Stimulated activated CD8-positive, alpha-beta memory T cell treated with anti-CD3 and anti-CD28 coated beads, Interleukin-2, amount 100 ng/mL, for 48 hours (primary cell): ENCODE results near the gene FGFBP3.
A peak's percentile ranks its signal among the peaks of the same experiment; 100 is the strongest.
"Not testable (repeated sequence)": the region's sequence is repeated elsewhere in the genome, so short reads cannot be mapped to it uniquely, and the experiment has no call there.

ENCODE experiments used
- DNase-seq, 2 donors: peaks; one replicate each; pipeline ENCODE4 v3.0.0-alpha.2; 2020; ENCODE audit warnings: low read depth in 2 of 2

The FGFBP3 gene

DNA sequence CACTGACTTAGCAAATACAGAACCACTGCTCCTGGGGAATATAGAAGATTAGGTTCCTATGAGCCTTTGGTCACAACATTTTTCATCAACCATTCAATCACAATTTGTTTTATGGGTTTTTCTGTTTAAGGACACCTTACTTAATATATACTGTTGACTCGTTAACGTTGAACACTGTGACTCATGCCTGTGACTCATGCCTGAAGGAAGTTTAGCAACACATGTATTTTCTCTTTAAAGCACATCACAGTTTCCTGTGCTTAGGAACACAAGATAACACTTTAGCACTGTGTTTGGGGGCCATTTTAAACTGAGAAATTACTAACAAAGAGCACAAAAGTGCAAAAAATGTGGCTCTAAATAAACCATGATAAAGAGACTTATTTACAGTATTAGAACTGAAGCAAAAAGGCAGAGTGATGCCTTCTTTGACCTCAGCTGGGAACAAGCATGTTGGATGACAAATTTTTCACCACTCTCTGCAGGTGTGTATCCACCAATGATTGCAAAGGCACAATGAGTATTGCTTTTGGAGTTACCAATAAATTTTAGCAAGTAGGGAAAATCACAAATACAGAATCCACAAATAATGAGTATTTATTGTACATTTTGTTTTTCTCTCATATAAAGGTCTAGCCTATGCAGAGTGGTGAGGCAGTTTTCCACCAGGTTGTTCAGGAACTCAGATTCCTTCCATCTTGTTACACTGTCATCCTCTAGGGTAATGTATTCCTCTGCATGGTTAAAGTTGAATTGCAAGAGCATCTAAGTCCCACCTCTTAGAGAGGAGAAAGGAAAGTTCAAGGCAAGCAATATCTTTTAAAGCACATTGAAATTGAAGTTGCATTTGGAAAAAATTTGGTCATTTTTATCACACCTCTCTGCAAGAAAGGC lies 7.3 kb downstream of the FGFBP3 start:
- peak in 1 of 2 donors; percentile 32 for DNase-seq

- no peak for DNase-seq
These were observed 11.9 kb downstream of the FGFBP3 start for GRCh38 chr10:91897421-91897820.

DNA sequence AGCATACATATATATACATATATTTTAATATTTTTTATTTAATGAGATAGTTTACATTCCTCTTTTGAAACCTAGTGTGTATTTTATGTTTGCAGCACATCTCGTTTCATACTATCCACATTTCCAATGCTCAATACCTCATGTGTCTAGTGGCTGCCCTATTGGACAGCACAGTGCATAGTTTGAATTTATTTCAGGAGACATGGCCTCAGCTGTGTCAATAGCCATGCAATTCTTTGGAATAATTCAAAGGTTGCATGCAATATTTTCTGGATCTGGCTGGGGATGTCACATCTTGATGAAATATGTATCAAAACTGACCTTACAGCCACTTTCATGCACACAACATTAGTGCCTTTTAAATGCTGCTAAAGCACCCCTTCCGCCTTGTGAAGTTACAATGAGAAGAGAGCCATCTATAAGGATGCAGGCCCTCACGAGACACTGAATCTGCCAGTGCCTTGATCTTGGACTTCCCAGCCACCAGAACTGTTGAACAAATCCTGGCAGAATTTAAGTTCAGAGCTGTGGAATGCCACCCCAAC lies 13.0 kb downstream of the FGFBP3 start:
- no peak for DNase-seq

DNA sequence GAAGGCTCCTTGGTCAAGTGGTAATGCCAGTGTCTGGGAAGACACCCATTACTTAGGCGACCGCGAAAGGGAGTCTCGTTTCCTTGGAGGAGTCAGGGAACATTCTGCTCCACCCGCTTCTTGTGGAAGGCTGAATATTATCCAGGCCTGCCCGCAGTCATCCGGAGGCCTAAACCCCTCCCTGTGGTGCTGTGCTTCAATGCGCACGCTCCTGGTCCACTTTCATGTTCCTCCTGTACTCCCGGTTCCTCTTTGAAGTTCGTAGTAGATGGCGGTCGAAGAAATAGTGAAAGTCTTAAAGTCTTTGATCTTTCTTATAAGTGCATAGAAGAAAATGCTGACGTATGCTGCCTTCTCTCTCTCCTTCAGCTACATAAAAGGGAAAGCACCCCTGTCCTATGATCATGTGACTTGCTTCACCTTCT lies 15.0 kb downstream of the FGFBP3 start:
- not testable (repeated sequence) for DNase-seq

- no peak for DNase-seq
These were observed 16.2 kb downstream of the FGFBP3 start for GRCh38 chr10:91893051-91893450.

DNA sequence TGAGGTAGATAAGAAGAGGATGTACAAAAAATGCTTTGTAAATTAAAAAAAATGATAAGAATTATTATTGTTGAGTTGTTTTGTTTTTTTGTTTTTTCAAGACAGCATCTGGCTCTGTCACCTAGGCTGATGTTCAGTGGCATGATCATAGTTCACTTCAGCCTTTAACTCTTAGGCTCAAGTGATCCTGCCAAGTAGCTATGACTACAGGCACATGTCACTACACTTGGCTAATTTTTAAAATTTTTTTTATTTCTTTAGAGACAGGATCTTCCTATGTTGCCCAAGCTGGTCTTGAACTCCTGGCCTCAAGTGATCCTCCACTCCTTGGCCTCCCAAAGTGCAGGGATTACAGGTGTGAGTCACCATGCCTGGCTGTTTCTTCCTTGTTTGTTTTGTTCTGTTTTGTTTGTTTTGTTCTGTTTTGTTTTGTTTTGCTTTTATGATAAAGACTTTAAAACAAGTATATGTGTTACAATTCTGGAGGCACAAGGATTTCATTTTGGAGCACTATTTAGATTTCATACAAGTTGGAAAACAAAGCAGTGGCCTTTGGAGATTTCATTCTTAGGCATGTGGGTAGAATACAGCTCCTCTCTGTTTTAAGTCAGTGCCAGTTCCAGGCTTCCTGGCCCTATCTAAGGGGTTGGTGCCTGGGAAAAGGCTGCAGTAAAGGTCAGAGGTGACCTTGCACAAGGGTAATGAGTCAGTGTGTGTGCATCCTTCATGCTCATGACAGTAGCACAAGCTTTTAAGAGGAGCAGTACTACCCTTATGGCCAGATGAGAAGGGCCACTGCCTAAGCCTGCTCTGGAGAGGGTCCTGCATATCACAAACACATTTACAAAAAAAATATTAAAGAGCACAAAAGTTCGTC lies 17.9 kb downstream of the FGFBP3 start:
- DNase-seq: no peak

GRCh38 chr10:91887272-91888076 lies 21.8 kb downstream of the FGFBP3 start:
- DNase-seq: no peak

DNA sequence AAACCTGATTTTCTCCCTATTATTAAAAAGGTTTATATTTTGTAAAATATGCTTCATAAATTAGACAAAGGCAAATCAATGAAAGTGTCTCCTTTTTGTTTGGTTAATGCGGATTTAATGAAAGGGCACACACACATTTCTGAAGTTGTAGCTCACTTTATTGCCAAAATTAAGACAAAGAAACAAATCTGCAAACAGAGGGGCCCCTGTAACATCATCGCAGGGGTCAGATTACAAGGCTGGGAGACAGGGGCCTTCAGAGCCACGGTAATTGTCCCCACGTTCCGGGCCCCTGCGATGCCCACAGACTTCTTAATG lies 22.4 kb downstream of the FGFBP3 start:
- DNase-seq: no peak

DNA sequence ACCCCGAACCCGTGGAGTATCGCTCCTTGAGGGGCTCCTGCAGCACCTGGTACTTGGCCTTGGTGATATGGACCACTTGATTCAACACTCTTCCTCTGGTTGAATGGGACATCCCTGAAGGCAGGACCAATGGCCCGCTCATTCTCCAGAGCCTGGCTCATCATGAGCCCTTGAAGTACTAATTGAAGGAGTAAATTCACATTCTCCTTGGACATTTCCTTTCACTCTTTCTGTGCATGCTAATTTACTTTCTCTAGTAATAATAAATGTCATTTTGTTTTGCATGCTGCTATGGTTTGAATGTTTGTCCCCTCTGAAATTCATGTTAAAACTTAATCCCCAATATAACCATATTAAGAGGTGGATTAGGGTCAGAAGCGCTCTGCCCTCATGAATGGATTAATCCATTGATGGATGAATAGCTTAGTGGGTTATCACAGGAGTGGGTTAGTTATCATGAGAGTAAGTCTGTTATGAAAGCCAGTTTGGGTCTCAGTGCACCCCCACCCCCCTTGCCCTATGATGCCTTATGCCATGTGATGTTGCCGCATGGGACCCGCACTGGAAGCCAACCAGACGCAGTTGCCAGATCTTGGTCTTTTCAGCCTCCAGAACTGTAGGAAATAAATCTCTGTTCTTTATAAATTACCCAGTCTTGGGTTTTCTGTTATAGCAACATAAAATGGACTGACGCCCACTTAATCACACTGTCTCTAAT lies 23.8 kb downstream of the FGFBP3 start:
- DNase-seq: no peak

- DNase-seq: no peak
These were observed 24.8 kb downstream of the FGFBP3 start for GRCh38 chr10:91884536-91884935.

DNA sequence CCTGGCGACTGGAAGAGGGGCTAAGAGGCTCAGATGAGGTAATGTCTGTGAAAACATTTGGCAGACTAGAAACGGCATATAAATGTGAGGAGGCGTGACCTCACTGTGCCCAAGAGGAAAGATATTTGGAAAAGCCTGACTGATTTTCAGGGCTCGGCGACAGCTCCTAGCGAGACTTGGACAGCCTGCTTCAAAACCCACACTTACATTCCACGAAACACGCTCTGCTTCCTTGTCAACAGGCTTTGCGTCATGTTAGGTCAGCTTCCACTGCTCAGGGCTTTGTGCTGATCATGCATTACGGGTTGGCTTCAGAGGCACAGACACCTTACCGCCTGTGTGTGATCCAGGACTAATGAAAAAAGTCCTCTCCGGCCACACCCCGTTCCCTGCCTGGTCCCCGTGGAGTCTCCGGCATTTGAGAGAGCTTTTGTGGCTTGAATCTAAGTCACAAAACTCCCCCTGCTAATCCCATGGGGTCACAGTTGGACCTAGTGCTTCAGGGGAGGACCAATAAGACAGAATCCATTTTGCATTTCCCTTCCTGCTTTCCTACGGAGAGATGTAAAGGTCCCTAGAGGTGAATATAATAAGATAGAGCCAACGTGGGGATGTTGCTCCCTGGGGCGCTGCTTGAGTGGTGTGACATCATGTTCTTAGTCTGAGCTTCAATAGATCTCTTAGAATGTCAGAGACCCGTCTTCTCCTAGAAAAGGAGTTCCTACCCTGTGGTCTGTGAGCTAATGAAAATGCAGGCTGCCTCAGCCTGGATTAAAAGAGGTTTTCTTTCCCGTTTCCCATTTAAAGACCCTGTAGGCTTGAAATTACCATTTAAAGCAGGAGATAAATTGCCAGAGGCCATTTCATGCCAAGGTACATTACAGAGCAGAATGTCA lies 25.5 kb downstream of the FGFBP3 start:
- DNase-seq: no peak

GRCh38 chr10:91880310-91880709 lies 29.0 kb downstream of the FGFBP3 start:
- DNase-seq: no peak

DNA sequence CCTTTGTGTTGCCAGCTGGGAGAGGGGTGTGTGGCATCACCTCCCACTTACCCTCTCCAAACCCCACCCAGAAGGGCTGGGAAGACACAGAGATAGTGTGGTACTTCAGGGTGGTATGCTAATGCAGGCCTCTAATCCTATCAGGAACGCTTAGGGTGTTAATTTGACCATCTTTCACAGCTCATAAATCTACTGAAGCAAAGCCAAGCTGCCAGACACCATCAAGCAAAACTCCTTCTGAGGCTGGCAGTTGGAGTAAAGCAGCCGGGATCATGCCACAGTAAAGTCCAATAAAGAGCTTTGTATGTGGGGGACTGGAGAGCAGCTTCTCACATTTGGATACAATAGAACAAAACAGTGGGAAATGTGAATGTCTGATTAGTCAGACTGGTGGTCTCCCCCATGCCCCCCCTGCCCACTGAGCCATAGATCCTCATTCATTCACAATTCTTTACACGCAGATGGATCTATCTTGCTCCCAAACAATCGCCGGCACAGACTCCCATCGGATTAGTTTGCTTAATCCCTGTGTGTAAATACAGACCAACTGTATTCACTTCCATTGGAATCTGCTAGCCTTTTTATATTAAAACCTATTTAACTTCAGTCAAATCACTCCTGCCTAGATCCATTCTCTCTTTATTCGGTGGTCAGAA lies 29.6 kb downstream of the FGFBP3 start:
- no peak for DNase-seq

- no peak for DNase-seq
These were observed 33.5 kb downstream of the FGFBP3 start for GRCh38 chr10:91875779-91876178.

DNA sequence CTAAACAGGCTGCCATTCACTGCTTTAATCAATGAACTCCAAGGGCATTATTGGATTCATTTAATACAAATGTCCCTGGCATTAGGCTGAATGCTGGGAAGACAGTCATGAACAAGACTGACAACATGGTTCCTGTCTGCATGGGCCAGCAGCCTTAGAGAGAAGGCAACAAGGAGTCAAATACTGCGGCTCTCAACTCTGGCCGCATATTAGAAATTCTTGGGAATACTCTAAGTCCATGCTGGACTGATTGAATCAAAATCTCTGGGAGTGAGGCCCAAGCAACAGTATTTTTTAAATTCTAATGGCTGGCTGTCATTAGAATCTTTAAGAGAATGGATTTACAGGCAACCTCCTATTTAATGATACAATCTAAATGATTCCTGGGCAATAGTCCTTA lies 34.1 kb downstream of the FGFBP3 start:
- no peak for DNase-seq

- no peak for DNase-seq
These were observed 43.7 kb downstream of the FGFBP3 start for GRCh38 chr10:91865562-91866081.

- no peak for DNase-seq
These were observed 44.5 kb downstream of the FGFBP3 start for GRCh38 chr10:91864744-91865143.

GRCh38 chr10:91864099-91864498 lies 45.2 kb downstream of the FGFBP3 start:
- no peak for DNase-seq

GRCh38 chr10:91860885-91861284 lies 48.4 kb downstream of the FGFBP3 start:
- no peak for DNase-seq
